D721Med (cell line): ENCODE data around the gene TMC6.
"Not testable (repeated sequence)": the region's sequence is repeated elsewhere in the genome, so short reads cannot be mapped to it uniquely, and the experiment has no call there.

Source experiments
- DNase-seq: peaks from one replicate; pipeline ENCODE4 v3.0.0; 2011; ENCODE audit warnings: low spot score; ENCODE audit not compliant: insufficient read length
- FAIRE-seq: peaks from 2 replicates; lab custom pipeline; 2011; peaks lifted over from hg19 to GRCh38; lab: Jason Lieb, UNC
- TF ChIP-seq, protein P1 (sequence below): IDR thresholded peaks from 2 replicates; pipeline ENCODE4 v1.5.1; 2012; ENCODE audit warnings: mild to moderate bottlenecking, control low read depth; ENCODE audit not compliant: insufficient read depth; ENCODE audit errors: missing control alignments

Gene TMC6

DNA sequence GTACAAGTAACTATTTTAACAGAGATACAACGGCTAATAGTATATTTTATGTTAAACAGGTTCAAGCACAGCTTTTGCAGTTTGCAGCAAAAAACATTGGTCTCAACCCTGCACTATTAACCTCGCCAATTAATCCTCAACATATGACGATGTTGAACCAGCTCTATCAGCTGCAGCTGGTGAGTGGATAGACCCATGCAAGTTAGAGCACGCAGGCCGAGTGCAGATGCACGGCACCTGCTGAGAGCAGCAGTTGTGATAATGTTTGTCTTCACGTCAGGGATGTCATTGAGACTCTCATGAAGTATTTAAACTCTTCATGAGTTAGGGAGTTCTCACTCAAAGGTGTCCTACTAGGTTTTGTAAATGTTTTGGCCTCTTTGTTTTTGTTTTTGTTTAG is 45.6 kb downstream of the TMC6 start:
- DNase-seq (no peak), FAIRE-seq (no peak)
- TF ChIP-seq, protein P1, sequence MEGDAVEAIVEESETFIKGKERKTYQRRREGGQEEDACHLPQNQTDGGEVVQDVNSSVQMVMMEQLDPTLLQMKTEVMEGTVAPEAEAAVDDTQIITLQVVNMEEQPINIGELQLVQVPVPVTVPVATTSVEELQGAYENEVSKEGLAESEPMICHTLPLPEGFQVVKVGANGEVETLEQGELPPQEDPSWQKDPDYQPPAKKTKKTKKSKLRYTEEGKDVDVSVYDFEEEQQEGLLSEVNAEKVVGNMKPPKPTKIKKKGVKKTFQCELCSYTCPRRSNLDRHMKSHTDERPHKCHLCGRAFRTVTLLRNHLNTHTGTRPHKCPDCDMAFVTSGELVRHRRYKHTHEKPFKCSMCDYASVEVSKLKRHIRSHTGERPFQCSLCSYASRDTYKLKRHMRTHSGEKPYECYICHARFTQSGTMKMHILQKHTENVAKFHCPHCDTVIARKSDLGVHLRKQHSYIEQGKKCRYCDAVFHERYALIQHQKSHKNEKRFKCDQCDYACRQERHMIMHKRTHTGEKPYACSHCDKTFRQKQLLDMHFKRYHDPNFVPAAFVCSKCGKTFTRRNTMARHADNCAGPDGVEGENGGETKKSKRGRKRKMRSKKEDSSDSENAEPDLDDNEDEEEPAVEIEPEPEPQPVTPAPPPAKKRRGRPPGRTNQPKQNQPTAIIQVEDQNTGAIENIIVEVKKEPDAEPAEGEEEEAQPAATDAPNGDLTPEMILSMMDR, result no peak

DNA sequence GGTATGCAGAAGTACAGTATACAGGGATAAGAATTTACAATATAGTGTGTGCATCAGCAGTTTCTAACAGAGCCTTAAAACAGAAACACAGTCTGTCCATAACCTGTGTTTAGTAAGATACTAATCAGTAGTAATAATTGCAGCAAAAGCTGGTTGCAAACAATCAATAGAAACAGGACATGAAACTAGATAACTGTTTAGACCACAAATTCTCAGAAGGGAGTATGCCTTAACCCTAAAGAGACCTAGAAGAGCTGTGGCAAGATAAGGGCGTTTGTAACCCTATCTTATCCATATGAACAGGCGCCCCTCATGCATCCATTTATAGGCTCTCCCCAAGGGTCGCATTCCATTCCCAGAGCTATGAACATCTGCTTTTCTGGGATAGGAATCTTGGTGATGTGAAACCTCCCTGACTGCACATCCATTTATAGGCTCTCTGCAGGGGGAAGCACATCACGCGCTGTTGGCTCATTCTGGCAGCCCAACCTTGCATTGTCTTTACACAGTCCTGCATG is 46.1 kb downstream of the TMC6 start:
- FAIRE-seq, DNase-seq: not testable (repeated sequence)

DNA sequence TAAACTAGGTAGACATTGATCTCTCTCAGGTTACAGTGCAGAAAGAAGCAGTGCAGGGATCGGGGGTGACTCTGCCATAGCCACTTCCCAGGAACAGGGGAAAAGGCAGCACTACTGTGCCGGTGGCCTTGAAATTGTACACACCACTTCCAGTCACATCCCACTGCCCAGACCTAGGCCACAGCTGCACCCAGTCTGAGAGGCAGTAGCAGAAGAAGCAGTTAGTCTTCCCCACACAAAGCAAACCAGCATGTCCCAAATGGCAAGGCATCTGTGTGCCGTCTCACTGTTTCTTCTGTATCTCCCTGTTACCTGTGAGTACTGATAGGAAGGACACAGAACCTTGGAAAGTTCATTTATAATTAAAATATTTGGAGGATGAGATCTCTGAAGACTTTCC is 47.0 kb downstream of the TMC6 start:
- DNase-seq, result no peak
- TF ChIP-seq, protein P1, result no peak
- FAIRE-seq, result no peak

DNA sequence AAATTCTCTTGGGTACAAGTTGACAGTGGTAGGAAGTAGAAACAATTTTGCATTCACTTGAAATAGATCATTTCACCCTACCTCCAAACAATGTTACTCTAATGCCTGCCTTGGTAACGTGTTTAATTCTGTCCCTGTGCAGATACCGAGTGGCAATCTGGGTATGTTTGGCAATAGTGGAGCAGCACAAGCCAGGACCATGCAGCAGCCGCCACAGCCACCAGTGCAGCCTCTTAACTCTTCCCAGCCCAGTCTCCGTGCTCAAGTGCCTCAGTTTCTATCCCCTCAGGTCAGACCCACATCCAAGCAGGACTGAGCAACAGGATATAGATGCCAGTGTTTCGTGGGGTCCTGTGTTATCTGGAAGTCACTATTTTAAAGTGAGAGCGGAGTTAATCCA is 49.3 kb downstream of the TMC6 start:
- DNase-seq, result no peak
- TF ChIP-seq, protein P1, result no peak
- no peak for FAIRE-seq

DNA sequence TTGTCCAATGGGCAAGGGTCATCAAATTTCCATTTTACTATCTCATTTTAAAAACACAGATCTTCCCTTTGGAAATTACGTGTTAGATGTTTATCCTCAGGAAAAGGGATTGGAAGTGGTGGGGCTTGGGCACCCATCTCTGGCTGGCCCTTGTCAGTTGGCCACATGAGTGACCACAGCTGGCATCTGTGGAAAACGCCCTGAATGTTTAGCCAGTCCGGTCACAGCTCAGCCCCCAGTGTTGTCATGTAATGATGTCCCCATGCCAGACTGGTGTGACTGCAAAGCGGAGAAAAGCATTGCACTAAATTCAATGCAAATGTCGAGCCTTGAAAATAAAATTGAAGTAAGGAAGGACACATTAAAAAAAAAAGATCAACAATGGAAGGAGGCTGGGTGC is 53.0 kb downstream of the TMC6 start:
- TF ChIP-seq, protein P1, result no peak
- DNase-seq (no peak), FAIRE-seq (no peak)

DNA sequence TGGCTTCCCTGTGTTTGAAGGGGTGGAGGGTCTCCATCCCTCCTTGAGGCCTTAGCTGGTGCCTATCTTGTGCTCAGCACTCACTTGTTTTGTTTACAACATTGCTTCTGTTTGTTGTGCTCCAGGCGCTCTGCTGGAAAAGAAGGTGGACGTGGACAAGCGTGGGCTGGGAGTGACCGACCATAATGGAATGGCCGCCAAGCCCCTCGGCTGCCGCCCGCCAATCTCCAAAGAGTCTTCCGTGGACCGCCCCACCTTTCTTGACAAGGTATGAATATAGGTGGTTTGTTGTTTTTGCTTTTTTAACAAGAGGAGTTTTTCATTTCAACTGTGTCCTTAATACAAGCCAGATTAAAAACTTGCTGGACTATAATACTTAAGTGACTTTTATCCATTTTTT is 53.5 kb downstream of the TMC6 start:
- FAIRE-seq, result no peak
- no peak for DNase-seq
- TF ChIP-seq, protein P1, result no peak

DNA sequence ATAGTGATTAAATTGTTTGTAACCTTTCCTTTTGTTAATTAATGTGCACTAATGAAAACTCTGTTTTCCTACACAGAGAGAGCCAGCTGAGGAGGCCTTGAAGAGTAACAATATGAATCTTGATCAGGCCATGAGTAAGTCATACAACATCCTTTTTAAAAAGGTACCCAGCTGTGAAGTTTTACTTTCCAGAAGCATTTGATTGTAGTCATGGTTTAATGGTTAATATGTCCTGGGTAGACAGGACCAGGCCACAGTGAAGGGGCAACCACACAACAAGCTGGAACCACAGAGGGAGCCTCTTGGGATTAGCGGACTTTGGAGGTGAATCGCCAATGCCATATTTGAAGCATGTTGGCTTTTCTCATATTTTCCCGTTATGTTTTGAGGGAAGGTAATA is 55.6 kb downstream of the TMC6 start:
- TF ChIP-seq, protein P1, result no peak
- FAIRE-seq (no peak), DNase-seq (no peak)

DNA sequence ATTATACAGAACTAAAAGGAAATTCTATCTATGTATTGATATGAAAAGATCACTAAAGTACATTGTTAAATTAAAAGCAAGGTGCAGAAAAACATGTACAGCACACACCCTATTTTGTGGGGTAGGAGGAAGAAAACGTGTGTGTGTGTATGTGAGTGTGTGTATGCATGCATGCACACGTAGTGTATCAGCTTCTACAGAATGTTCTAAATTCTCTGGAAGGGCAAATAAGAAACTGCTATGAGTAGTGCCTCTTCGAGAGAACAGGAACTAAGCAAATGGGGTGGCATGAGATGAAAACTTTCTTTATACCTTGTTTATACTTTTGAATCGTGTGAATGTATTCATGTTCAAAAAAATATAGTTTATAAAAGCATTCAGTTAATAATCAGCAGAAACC is 58.9 kb downstream of the TMC6 start:
- FAIRE-seq (no peak), DNase-seq (no peak)
- TF ChIP-seq, protein P1, result no peak

DNA sequence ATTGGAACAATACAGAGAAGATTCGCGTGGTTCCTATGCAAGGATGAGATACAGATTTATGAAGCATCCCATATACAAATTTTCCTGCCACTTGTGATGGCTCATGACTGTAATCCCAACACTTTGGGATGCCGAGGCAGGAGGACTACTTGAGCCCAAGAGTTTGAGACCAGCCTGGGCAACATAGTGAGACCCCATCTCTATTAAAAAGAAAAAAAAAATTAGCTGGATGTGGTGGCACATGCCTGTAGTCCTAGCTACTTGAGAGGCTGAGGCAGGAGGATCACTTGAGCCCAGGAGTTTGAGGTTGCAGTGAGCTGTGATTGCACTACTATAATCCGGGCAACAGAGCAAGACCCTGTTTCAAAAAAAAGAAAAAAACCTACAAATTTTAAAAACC is 61.6 kb downstream of the TMC6 start:
- not testable (repeated sequence) for FAIRE-seq, DNase-seq
